Epidermal melanocyte (primary cell): ENCODE results near the gene RRP1.
"Not testable (repeated sequence)": the region's sequence is repeated elsewhere in the genome, so short reads cannot be mapped to it uniquely, and the experiment has no call there.

Experiments used
- DNase-seq: peaks from one replicate; pipeline ENCODE4 v3.0.0; 2011; ENCODE audit warnings: low spot score; ENCODE audit not compliant: insufficient read length

RRP1 gene

GRCh38 chr21:43835861-43836260, 46.5 kb downstream of the RRP1 start:
- DNase-seq = no peak

- DNase-seq = no peak
These were observed 47.2 kb downstream of the RRP1 start for GRCh38 chr21:43836616-43837015.

- no peak for DNase-seq
These were observed 50.9 kb downstream of the RRP1 start for GRCh38 chr21:43840259-43840658.

- DNase-seq = no peak
These were observed 53.4 kb downstream of the RRP1 start for GRCh38 chr21:43842742-43843141.

GRCh38 chr21:43844906-43845305, 55.5 kb downstream of the RRP1 start:
- DNase-seq = not testable (repeated sequence)

- no peak for DNase-seq
These were observed 56.0 kb downstream of the RRP1 start for GRCh38 chr21:43845386-43845785.

GRCh38 chr21:43846430-43846829, 57.1 kb downstream of the RRP1 start:
- no peak for DNase-seq

GRCh38 chr21:43847301-43847700, 57.9 kb downstream of the RRP1 start:
- DNase-seq = no peak

- no peak for DNase-seq
These were observed 59.4 kb downstream of the RRP1 start for GRCh38 chr21:43848771-43849170.

GRCh38 chr21:43849532-43850299, 60.3 kb downstream of the RRP1 start:
- no peak for DNase-seq

GRCh38 chr21:43850728-43851295, 61.4 kb downstream of the RRP1 start:
- DNase-seq = no peak

GRCh38 chr21:43851593-43851992, 62.2 kb downstream of the RRP1 start:
- no peak for DNase-seq

GRCh38 chr21:43853851-43854772, 64.7 kb downstream of the RRP1 start:
- DNase-seq = no peak
